CD4-positive, alpha-beta T cell (primary cell): ENCODE data around the gene ISCA2. TPM values are rescaled to one million over a fixed set of nuclear protein-coding genes. Genes with fewer than 3 reads are reported as not detected.
A peak's percentile ranks its signal among the peaks of the same experiment; 100 is the strongest.

Experiments
- ATAC-seq: fragments of 200-7000 bp; cut with Tn5 transposase; one replicate; pipeline ENCODE4 v1.10.0; 2022; ENCODE audit warnings: mild to moderate bottlenecking; ENCODE audit not compliant: poor library complexity
- CTCF ChIA-PET: fragments of 350-600 bp; sonication (Branson Sonifier 250); formaldehyde crosslinking; loops from one replicate; lab custom pipeline; 2021; ENCODE audit warnings: antibody characterized with exemption, inconsistent platforms; lab: Charles Lee
- POLR2A ChIA-PET: fragments of 350-600 bp; sonication (Branson Sonifier 250); formaldehyde crosslinking; loops from one replicate; lab custom pipeline; 2021; ENCODE audit warnings: antibody characterized with exemption, inconsistent platforms; lab: Charles Lee
- DNase-seq, 14 experiments: peaks; one replicate each; pipeline ENCODE4 v3.0.0-alpha.2; 2013 to 2020; ENCODE audit warnings: mixed read lengths in 2 of 14
- H3K27ac ChIP-seq, 2 donors: one replicate each; pipeline versions ENCODE4 v1.5.1 to v1.7.0; 2013; ENCODE audit warnings: low read length in 2 of 2, low read depth in 1 of 2, mild to moderate bottlenecking in 1 of 2
- H3K27me3 ChIP-seq, 2 experiments: 1 replicate in 1 of 2; 2 replicates in 1 of 2; pipeline versions ENCODE4 v1.6.1 to v1.7.0; 2013; ENCODE audit warnings: low read length in 2 of 2, control low read depth in 1 of 2, mild to moderate bottlenecking in 1 of 2, moderate library complexity in 1 of 2; ENCODE audit not compliant: insufficient read depth in 2 of 2, control insufficient read depth in 1 of 2
- H3K36me3 ChIP-seq: one replicate; pipeline ENCODE4 v1.6.1; 2013; ENCODE audit warnings: low read length, control low read depth; ENCODE audit not compliant: insufficient read depth
- H3K4me1 ChIP-seq: one replicate; pipeline ENCODE4 v1.6.1; 2013; ENCODE audit warnings: low read length, control low read depth; ENCODE audit not compliant: insufficient read depth
- H3K4me3 ChIP-seq: one replicate; pipeline ENCODE4 v1.5.1; 2013; ENCODE audit warnings: mild to moderate bottlenecking, low read length, moderate library complexity
- H3K9me3 ChIP-seq, 2 experiments: 1 replicate in 1 of 2; 2 replicates in 1 of 2; pipeline versions ENCODE4 v1.6.1 to v1.7.0; 2013; ENCODE audit warnings: low read length in 2 of 2, mild to moderate bottlenecking in 2 of 2, control low read depth in 1 of 2, moderate library complexity in 1 of 2; ENCODE audit not compliant: control insufficient read depth in 1 of 2, insufficient read depth in 1 of 2
- H3K27ac Mint-ChIP-seq: one replicate; pipeline ENCODE4 v1.8.0; 2020; ENCODE audit warnings: mixed read lengths
- H3K27me3 Mint-ChIP-seq: one replicate; pipeline ENCODE4 v1.8.0; 2021; ENCODE audit warnings: mixed read lengths
- H3K36me3 Mint-ChIP-seq: one replicate; pipeline ENCODE4 v1.8.0; 2021; ENCODE audit warnings: low read depth, mixed read lengths
- H3K4me1 Mint-ChIP-seq: one replicate; pipeline ENCODE4 v1.8.0; 2021; ENCODE audit warnings: low read depth, mixed read lengths
- H3K4me3 Mint-ChIP-seq: one replicate; pipeline ENCODE4 v1.8.0; 2020; ENCODE audit warnings: mild to moderate bottlenecking, mixed read lengths
- H3K9me3 Mint-ChIP-seq: one replicate; pipeline ENCODE4 v1.8.0; 2020; ENCODE audit warnings: mixed read lengths
- intact Hi-C, 2 experiments: fragments of 100-400 bp; cut with DNase I in 1 of 2; cut with micrococcal nuclease in 1 of 2; formaldehyde crosslinking; loops; one replicate each; pipeline versions ENCODE4 v1.15.1 to v1.9.0; 2023 to 2025; cut with DNase I, micrococcal nuclease
- total RNA-seq, 174 experiments: library from RNA in 2 of 174; stranded (reverse) in 2 of 174; gene quantifications; one replicate each; pipeline ENCODE4 v1.2.3 and lab custom pipeline; 2021 to 2026
- TF ChIP-seq, protein P1 (sequence below): fragments of 200-600 bp; IDR thresholded peaks from one replicate; pipeline ENCODE4 v1.8.0; 2022; ENCODE audit warnings: antibody characterized with exemption, mild to moderate bottlenecking

Gene ISCA2
- total RNA-seq, 2 experiments from 2014 or later = 22.5 to 23.7 TPM

DNA sequence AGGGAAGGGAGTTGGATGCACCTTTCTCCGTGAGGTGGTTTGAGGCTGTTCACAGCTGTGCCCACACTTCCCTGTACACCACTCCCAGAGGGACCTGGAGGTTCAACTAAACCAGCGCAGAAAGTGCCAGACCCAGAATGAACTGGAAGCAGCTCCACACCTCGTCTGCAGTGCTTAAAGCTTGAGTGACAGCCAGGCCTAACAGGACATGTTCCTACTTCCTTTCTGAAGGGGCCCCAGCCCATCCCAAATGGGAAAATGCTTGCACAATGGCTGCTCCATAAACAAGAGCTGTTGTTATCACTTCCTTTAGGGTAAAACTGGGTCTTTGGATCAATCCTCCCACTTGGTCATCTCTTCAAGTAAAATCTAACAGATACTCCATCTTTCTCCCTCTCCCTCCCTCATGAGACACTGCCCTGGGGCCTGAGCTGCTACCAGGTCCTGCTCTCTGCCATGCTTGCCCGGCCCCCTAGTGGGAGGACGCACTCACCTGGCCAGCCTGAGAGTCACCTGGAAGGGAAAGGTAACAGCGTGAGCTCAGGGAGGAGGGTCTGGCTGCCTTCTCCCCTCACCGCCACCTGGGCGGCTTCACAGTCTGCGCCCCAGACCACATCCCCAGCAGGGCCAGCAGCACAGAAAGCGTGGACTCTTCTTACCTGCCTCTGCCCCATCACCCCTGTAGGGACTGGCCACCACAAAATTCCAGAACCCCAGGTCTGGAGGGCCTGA lies 33.5 kb downstream of the ISCA2 start:
- peaks cover 0 to 2% of the 10 kb centered on the region in 2 experiments for H3K27me3 ChIP-seq
- Mint-ChIP-seq H3K27ac (no peak overlapping the region), H3K36me3 (no peaks in the 10 kb centered on the region), H3K4me1 (no peaks in the 10 kb centered on the region), H3K27me3 (no peaks in the 10 kb centered on the region), H3K4me3 (no peak overlapping the region), H3K9me3 (no peaks in the 10 kb centered on the region)
- H3K9me3 ChIP-seq = peaks cover 0 to 3% of the 10 kb centered on the region in 2 experiments
- DNase-seq = peak in 1 of 14 experiments; percentile 16
- ChIA-PET CTCF (no interaction called here), POLR2A (no interaction called here)
- no peak overlapping the region for H3K27ac ChIP-seq
- H3K4me3 ChIP-seq = no peak overlapping the region
- ATAC-seq = no peak
- intact Hi-C loops = no loop called here
- TF ChIP-seq, protein P1, sequence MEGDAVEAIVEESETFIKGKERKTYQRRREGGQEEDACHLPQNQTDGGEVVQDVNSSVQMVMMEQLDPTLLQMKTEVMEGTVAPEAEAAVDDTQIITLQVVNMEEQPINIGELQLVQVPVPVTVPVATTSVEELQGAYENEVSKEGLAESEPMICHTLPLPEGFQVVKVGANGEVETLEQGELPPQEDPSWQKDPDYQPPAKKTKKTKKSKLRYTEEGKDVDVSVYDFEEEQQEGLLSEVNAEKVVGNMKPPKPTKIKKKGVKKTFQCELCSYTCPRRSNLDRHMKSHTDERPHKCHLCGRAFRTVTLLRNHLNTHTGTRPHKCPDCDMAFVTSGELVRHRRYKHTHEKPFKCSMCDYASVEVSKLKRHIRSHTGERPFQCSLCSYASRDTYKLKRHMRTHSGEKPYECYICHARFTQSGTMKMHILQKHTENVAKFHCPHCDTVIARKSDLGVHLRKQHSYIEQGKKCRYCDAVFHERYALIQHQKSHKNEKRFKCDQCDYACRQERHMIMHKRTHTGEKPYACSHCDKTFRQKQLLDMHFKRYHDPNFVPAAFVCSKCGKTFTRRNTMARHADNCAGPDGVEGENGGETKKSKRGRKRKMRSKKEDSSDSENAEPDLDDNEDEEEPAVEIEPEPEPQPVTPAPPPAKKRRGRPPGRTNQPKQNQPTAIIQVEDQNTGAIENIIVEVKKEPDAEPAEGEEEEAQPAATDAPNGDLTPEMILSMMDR = no peak
- no peaks in the 10 kb centered on the region for H3K36me3 ChIP-seq
- H3K4me1 ChIP-seq = no peaks in the 10 kb centered on the region

DNA sequence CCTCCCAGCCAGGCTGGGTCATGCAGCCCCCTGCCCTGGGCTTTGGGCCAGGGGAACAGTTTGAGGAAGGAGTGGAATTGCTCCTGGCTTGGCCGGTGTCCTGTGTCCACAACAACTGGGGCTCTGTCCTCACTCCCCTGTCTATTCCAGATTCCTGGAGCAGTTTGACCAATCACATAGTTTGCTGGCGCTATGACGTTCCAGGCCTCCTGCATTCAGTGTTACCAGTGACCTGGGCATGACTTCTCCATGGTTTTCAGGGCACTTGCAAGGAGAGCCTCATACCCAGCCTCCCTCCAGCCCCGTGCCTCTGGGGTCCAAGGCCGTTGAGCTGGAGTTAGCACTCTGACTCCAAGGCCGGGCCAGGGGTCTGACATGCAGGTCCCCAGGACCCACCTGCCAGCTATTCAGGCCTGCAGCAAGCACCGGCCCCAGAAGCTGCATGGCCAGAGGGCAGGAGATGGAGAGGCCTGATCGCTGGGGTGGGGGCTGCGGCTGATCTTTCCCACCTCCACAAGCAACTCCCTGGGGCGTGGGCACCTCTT lies 34.2 kb downstream of the ISCA2 start:
- CTCF ChIA-PET = no interaction called here
- H3K27ac ChIP-seq = no peak overlapping the region
- no peak overlapping the region for H3K4me3 ChIP-seq
- no peaks in the 10 kb centered on the region for H3K27me3 Mint-ChIP-seq
- no peak overlapping the region for H3K4me3 Mint-ChIP-seq
- POLR2A ChIA-PET = no interaction called here
- H3K27me3 ChIP-seq = peaks cover 0 to 2% of the 10 kb centered on the region in 2 experiments
- no peaks in the 10 kb centered on the region for H3K36me3 ChIP-seq
- no peaks in the 10 kb centered on the region for H3K9me3 Mint-ChIP-seq
- DNase-seq (no peak), ATAC-seq (no peak)
- intact Hi-C loops = no loop called here
- H3K9me3 ChIP-seq = peaks cover 0 to 3% of the 10 kb centered on the region in 2 experiments
- H3K27ac Mint-ChIP-seq = no peak overlapping the region
- no peaks in the 10 kb centered on the region for H3K4me1 Mint-ChIP-seq
- H3K36me3 Mint-ChIP-seq = no peaks in the 10 kb centered on the region
- TF ChIP-seq, protein P1 = no peak
- H3K4me1 ChIP-seq = no peaks in the 10 kb centered on the region

DNA sequence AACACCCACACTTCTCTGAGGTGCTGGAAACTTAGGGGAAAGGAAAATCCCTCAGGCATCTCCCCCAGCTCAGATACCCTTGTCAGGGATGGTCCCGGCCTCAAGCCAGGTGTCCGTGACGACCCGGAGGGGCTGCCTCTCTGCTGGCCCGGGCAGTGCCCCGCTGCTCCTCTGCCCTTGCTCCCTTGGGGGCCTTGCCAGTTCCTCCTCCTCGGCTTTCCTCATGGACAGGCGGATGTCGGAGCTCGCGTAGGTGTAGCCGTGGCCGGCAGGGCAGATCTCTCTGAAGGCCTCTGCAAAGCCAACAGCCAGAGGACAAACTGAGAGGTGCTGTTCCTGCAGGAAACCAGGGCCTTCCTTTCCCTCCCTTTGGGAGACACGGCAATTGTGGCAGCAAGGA lies 34.8 kb downstream of the ISCA2 start:
- H3K4me3 Mint-ChIP-seq = no peak overlapping the region
- Histone ChIP-seq H3K9me3 (peaks cover 0 to 3% of the 10 kb centered on the region in 2 experiments), H3K36me3 (no peaks in the 10 kb centered on the region), H3K4me3 (no peak overlapping the region), H3K27me3 (peaks cover 0 to 2% of the 10 kb centered on the region in 2 experiments), H3K4me1 (no peaks in the 10 kb centered on the region), H3K27ac (no peak overlapping the region)
- intact Hi-C loops = no loop called here
- no peaks in the 10 kb centered on the region for H3K36me3 Mint-ChIP-seq
- no peak for DNase-seq
- H3K9me3 Mint-ChIP-seq = no peaks in the 10 kb centered on the region
- no peak for ATAC-seq
- POLR2A ChIA-PET = no interaction called here
- CTCF ChIA-PET = no interaction called here
- H3K4me1 Mint-ChIP-seq = no peaks in the 10 kb centered on the region
- H3K27ac Mint-ChIP-seq = no peak overlapping the region
- TF ChIP-seq, protein P1 = no peak
- no peaks in the 10 kb centered on the region for H3K27me3 Mint-ChIP-seq
